Erythroblast (primary cell): ENCODE results near the gene SFMBT1.

Experiments used
- DNase-seq, 2 experiments: peaks; one replicate each; lab custom pipeline; 2025; lab: John Stamatoyannopoulos, UW
- GATA1 ChIP-seq: IDR thresholded peaks from 2 replicates; pipeline ENCODE4 v1.6.1; 2011; ENCODE audit warnings: low read depth, mild to moderate bottlenecking, control low read depth, low read length, moderate library complexity
- POLR2A ChIP-seq: IDR thresholded peaks from 2 replicates; pipeline ENCODE4 v1.6.1; 2011; ENCODE audit warnings: mild to moderate bottlenecking, low read length

The SFMBT1 gene

GRCh38 chr3:52979190-52979983 is 66.5 kb downstream of the SFMBT1 start:
- TF ChIP-seq GATA1 (no peak), POLR2A (no peak)
- DNase-seq: no peak

GRCh38 chr3:52978109-52978754 is 67.6 kb downstream of the SFMBT1 start:
- no peak for DNase-seq
- TF ChIP-seq POLR2A: no peak
- TF ChIP-seq GATA1: no peak

- no peak for DNase-seq
- no peak for TF ChIP-seq GATA1
- no peak for TF ChIP-seq POLR2A
Measured at GRCh38 chr3:52973806-52974205, 72.1 kb downstream of the SFMBT1 start.

- TF ChIP-seq POLR2A (no peak), GATA1 (no peak)
- no peak for DNase-seq
Measured at GRCh38 chr3:52971895-52972294, 74.0 kb downstream of the SFMBT1 start.

- DNase-seq: no peak
- TF ChIP-seq GATA1 (no peak), POLR2A (no peak)
Measured at GRCh38 chr3:52967398-52967797, 78.5 kb downstream of the SFMBT1 start.

GRCh38 chr3:52962160-52962559 is 83.7 kb downstream of the SFMBT1 start:
- no peak for DNase-seq
- TF ChIP-seq POLR2A (no peak), GATA1 (no peak)

- TF ChIP-seq GATA1 (no peak), POLR2A (no peak)
- no peak for DNase-seq
Measured at GRCh38 chr3:52959773-52960172, 86.1 kb downstream of the SFMBT1 start.

- DNase-seq: peak in 1 of 2 experiments; percentile 39
- TF ChIP-seq GATA1 (no peak), POLR2A (no peak)
Measured at GRCh38 chr3:52939600-52939999, 106.3 kb downstream of the SFMBT1 start.

GRCh38 chr3:52934630-52935530 is 111.0 kb downstream of the SFMBT1 start:
- TF ChIP-seq POLR2A (no peak), GATA1 (no peak)
- DNase-seq: peak; percentile 72 to 79

GRCh38 chr3:52931889-52932288 is 114.0 kb downstream of the SFMBT1 start:
- no peak for TF ChIP-seq GATA1
- DNase-seq: no peak

GRCh38 chr3:52931328-52931727 is 114.5 kb downstream of the SFMBT1 start:
- TF ChIP-seq GATA1 (no peak), POLR2A (no peak)

GRCh38 chr3:52930748-52931147 is 115.1 kb downstream of the SFMBT1 start:
- no peak for TF ChIP-seq POLR2A
- TF ChIP-seq GATA1: no peak
- DNase-seq: no peak

More at GRCh38 chr3:52931328-52931727, 114.5 kb downstream of the SFMBT1 start:
- DNase-seq: no peak

- no peak for TF ChIP-seq GATA1
- no peak for TF ChIP-seq POLR2A
Measured at GRCh38 chr3:52926554-52926953, 119.3 kb downstream of the SFMBT1 start.

More at GRCh38 chr3:52926554-52926953, 119.3 kb downstream of the SFMBT1 start:
- DNase-seq: no peak
